Esophagus squamous epithelium (tissue), 4 donors: ENCODE data around the gene TNPO3.

Experiments used
- CTCF ChIP-seq, 6 experiments: fragments of 450-650 bp in 4 of 6; fragments of 200-600 bp in 2 of 6; sonication (generic) in 2 of 6; IDR thresholded peaks; one replicate each; pipeline ENCODE4 v1.5.1; 2016 to 2019; ENCODE audit warnings: antibody characterized with exemption in 6 of 6, mild to moderate bottlenecking in 4 of 6, moderate library complexity in 4 of 6
- POLR2A ChIP-seq, 4 donors: fragments of 450-650 bp; IDR thresholded peaks; one replicate each; pipeline ENCODE4 v1.6.1; 2017; ENCODE audit warnings: antibody characterized with exemption in 4 of 4, mild to moderate bottlenecking in 4 of 4, moderate library complexity in 3 of 4

GRCh38 chr7:128918016-128918665 is 136.8 kb downstream of the TNPO3 start:
- TF ChIP-seq CTCF (IDR thresholded peaks at IDR 0.05) (no peak), POLR2A (IDR thresholded peaks at IDR 0.05) (no peak)
